ENCODE measurements around the gene CFAP46. TPM values are rescaled to one million over a fixed set of nuclear protein-coding genes. Genes with fewer than 3 reads are reported as not detected.

CFAP46 gene
- total RNA-seq, 1 experiment from 2014 or later = 3.3 TPM

- TF ChIP-seq CDX4 (CRISPR knock-in tag; IDR thresholded peaks at IDR 0.05; ENCODE audit: borderline replicate concordance) (no peak), ZNF121 (CRISPR knock-in tag; IDR thresholded peaks at IDR 0.05) (no peak), ZNF512 (CRISPR knock-in tag; IDR thresholded peaks at IDR 0.05; ENCODE audit: borderline replicate concordance) (no peak)
- TF ChIP-seq, protein P1, sequence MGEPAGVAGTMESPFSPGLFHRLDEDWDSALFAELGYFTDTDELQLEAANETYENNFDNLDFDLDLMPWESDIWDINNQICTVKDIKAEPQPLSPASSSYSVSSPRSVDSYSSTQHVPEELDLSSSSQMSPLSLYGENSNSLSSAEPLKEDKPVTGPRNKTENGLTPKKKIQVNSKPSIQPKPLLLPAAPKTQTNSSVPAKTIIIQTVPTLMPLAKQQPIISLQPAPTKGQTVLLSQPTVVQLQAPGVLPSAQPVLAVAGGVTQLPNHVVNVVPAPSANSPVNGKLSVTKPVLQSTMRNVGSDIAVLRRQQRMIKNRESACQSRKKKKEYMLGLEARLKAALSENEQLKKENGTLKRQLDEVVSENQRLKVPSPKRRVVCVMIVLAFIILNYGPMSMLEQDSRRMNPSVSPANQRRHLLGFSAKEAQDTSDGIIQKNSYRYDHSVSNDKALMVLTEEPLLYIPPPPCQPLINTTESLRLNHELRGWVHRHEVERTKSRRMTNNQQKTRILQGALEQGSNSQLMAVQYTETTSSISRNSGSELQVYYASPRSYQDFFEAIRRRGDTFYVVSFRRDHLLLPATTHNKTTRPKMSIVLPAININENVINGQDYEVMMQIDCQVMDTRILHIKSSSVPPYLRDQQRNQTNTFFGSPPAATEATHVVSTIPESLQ (CRISPR knock-in tag; IDR thresholded peaks at IDR 0.05) = no peak
- TF ChIP-seq, protein P2, sequence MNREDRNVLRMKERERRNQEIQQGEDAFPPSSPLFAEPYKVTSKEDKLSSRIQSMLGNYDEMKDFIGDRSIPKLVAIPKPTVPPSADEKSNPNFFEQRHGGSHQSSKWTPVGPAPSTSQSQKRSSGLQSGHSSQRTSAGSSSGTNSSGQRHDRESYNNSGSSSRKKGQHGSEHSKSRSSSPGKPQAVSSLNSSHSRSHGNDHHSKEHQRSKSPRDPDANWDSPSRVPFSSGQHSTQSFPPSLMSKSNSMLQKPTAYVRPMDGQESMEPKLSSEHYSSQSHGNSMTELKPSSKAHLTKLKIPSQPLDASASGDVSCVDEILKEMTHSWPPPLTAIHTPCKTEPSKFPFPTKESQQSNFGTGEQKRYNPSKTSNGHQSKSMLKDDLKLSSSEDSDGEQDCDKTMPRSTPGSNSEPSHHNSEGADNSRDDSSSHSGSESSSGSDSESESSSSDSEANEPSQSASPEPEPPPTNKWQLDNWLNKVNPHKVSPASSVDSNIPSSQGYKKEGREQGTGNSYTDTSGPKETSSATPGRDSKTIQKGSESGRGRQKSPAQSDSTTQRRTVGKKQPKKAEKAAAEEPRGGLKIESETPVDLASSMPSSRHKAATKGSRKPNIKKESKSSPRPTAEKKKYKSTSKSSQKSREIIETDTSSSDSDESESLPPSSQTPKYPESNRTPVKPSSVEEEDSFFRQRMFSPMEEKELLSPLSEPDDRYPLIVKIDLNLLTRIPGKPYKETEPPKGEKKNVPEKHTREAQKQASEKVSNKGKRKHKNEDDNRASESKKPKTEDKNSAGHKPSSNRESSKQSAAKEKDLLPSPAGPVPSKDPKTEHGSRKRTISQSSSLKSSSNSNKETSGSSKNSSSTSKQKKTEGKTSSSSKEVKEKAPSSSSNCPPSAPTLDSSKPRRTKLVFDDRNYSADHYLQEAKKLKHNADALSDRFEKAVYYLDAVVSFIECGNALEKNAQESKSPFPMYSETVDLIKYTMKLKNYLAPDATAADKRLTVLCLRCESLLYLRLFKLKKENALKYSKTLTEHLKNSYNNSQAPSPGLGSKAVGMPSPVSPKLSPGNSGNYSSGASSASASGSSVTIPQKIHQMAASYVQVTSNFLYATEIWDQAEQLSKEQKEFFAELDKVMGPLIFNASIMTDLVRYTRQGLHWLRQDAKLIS (CRISPR knock-in tag; IDR thresholded peaks at IDR 0.05; ENCODE audit: borderline replicate concordance) = no peak
Measured at GRCh38 chr10:132838346-132838970, 103.9 kb downstream of the CFAP46 start (continued).

DNA sequence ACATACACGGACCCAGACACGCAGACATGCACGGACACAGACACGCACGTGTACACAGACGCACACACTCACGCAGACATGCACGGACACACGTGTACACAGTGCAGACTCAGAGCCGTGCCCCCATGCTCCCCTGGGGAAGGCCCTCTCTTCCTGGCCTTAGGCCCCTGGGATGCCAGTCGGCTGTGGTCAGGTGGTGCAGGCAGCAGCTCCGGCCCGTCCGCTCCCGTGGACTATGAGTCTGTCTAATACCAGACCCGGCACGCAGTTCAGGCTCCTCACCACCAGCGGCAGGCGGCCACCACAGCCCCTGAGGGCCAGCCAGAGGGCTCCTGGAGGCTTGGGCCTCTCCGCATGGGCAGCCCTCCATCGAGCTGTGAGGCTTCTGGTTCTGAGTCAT lies 104.5 kb downstream of the CFAP46 start:
- Mint-ChIP-seq H3K36me3 (peaks cover 10% of the 10 kb centered on the region), H3K27me3 (ENCODE audit: low read depth) (peaks cover 4% of the 10 kb centered on the region; the same call in 1 of the 2 replicates), H3K4me1 (0 out of 2 replicates have a peak, but pooled peaks cover 2% of the 10 kb centered on the region), H3K27ac (no peak overlapping the region), H3K4me3 (no peak overlapping the region), H3K9me3 (peaks cover 18% of the 10 kb centered on the region)
- ATAC-seq (no peak), DNase-seq (ENCODE audit: low spot score) (no peak)
- ChIA-PET CTCF (interaction anchor here (0.8 to 1.5 kb wide), 6 partner anchors 13 to 54 kb away, joined by 3 to 8 read pairs (median 4); no protein-coding TSS in a partner anchor), POLR2A (no interaction called here)
- no peak for TF ChIP-seq NR3C1 (CRISPR knock-in tag; conservative IDR thresholded peaks at IDR 0.05; ENCODE audit: low read depth)
- TF ChIP-seq, protein P1 (CRISPR knock-in tag; IDR thresholded peaks at IDR 0.05) = no peak
- no peak for TF ChIP-seq PRRX2 (CRISPR knock-in tag; IDR thresholded peaks at IDR 0.05)
- TF ChIP-seq, protein P3, sequence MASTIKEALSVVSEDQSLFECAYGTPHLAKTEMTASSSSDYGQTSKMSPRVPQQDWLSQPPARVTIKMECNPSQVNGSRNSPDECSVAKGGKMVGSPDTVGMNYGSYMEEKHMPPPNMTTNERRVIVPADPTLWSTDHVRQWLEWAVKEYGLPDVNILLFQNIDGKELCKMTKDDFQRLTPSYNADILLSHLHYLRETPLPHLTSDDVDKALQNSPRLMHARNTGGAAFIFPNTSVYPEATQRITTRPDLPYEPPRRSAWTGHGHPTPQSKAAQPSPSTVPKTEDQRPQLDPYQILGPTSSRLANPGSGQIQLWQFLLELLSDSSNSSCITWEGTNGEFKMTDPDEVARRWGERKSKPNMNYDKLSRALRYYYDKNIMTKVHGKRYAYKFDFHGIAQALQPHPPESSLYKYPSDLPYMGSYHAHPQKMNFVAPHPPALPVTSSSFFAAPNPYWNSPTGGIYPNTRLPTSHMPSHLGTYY (CRISPR knock-in tag; IDR thresholded peaks at IDR 0.05) = no peak
- no peak for TF ChIP-seq TEAD4 (CRISPR knock-in tag; IDR thresholded peaks at IDR 0.05)
- no peak for TF ChIP-seq SMAD4 (CRISPR knock-in tag; IDR thresholded peaks at IDR 0.05)
- no peak for TF ChIP-seq OVOL2 (CRISPR knock-in tag; IDR thresholded peaks at IDR 0.05; ENCODE audit: borderline replicate concordance)
- TF ChIP-seq NFE2L1 (CRISPR knock-in tag; IDR thresholded peaks at IDR 0.05) = no peak
- TF ChIP-seq FOXP1 (CRISPR knock-in tag; IDR thresholded peaks at IDR 0.05; ENCODE audit: borderline replicate concordance) = no peak
- TF ChIP-seq, protein P4, sequence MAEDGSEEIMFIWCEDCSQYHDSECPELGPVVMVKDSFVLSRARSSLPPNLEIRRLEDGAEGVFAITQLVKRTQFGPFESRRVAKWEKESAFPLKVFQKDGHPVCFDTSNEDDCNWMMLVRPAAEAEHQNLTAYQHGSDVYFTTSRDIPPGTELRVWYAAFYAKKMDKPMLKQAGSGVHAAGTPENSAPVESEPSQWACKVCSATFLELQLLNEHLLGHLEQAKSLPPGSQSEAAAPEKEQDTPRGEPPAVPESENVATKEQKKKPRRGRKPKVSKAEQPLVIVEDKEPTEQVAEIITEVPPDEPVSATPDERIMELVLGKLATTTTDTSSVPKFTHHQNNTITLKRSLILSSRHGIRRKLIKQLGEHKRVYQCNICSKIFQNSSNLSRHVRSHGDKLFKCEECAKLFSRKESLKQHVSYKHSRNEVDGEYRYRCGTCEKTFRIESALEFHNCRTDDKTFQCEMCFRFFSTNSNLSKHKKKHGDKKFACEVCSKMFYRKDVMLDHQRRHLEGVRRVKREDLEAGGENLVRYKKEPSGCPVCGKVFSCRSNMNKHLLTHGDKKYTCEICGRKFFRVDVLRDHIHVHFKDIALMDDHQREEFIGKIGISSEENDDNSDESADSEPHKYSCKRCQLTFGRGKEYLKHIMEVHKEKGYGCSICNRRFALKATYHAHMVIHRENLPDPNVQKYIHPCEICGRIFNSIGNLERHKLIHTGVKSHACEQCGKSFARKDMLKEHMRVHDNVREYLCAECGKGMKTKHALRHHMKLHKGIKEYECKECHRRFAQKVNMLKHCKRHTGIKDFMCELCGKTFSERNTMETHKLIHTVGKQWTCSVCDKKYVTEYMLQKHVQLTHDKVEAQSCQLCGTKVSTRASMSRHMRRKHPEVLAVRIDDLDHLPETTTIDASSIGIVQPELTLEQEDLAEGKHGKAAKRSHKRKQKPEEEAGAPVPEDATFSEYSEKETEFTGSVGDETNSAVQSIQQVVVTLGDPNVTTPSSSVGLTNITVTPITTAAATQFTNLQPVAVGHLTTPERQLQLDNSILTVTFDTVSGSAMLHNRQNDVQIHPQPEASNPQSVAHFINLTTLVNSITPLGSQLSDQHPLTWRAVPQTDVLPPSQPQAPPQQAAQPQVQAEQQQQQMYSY (CRISPR knock-in tag; IDR thresholded peaks at IDR 0.05) = no peak
- TF ChIP-seq, protein P5, sequence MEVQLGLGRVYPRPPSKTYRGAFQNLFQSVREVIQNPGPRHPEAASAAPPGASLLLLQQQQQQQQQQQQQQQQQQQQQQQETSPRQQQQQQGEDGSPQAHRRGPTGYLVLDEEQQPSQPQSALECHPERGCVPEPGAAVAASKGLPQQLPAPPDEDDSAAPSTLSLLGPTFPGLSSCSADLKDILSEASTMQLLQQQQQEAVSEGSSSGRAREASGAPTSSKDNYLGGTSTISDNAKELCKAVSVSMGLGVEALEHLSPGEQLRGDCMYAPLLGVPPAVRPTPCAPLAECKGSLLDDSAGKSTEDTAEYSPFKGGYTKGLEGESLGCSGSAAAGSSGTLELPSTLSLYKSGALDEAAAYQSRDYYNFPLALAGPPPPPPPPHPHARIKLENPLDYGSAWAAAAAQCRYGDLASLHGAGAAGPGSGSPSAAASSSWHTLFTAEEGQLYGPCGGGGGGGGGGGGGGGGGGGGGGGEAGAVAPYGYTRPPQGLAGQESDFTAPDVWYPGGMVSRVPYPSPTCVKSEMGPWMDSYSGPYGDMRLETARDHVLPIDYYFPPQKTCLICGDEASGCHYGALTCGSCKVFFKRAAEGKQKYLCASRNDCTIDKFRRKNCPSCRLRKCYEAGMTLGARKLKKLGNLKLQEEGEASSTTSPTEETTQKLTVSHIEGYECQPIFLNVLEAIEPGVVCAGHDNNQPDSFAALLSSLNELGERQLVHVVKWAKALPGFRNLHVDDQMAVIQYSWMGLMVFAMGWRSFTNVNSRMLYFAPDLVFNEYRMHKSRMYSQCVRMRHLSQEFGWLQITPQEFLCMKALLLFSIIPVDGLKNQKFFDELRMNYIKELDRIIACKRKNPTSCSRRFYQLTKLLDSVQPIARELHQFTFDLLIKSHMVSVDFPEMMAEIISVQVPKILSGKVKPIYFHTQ (CRISPR knock-in tag; IDR thresholded peaks at IDR 0.05) = no peak
